Measurements from ENCODE around the gene FAM163B.

FAM163B gene

DNA sequence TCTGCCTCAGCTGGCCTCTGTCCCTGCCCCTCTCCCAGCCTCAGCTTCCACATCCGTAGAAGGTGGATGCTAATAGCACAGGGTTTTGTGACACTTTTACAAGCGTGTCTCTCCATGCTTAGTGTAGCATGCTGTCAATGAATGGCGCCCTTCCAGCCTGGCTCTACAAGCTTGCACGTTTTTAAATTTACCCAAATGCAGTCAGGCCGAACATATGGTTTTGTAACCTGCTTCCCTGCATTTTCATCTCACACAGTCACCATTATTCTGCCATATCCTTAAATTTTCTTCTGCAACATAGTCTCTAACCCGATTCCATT is 28.8 kb downstream of the FAM163B start:
- TF ChIP-seq, protein P1, sequence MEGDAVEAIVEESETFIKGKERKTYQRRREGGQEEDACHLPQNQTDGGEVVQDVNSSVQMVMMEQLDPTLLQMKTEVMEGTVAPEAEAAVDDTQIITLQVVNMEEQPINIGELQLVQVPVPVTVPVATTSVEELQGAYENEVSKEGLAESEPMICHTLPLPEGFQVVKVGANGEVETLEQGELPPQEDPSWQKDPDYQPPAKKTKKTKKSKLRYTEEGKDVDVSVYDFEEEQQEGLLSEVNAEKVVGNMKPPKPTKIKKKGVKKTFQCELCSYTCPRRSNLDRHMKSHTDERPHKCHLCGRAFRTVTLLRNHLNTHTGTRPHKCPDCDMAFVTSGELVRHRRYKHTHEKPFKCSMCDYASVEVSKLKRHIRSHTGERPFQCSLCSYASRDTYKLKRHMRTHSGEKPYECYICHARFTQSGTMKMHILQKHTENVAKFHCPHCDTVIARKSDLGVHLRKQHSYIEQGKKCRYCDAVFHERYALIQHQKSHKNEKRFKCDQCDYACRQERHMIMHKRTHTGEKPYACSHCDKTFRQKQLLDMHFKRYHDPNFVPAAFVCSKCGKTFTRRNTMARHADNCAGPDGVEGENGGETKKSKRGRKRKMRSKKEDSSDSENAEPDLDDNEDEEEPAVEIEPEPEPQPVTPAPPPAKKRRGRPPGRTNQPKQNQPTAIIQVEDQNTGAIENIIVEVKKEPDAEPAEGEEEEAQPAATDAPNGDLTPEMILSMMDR (conservative IDR thresholded peaks at IDR 0.05; ENCODE audit: control insufficient read depth, insufficient read depth, low read depth, low read length): no peak
- no peak for DNase-seq (ENCODE audit: low read depth)
- H3K4me3 ChIP-seq (ENCODE audit: control insufficient read depth, low read depth, low read length): no peak overlapping the region

DNA sequence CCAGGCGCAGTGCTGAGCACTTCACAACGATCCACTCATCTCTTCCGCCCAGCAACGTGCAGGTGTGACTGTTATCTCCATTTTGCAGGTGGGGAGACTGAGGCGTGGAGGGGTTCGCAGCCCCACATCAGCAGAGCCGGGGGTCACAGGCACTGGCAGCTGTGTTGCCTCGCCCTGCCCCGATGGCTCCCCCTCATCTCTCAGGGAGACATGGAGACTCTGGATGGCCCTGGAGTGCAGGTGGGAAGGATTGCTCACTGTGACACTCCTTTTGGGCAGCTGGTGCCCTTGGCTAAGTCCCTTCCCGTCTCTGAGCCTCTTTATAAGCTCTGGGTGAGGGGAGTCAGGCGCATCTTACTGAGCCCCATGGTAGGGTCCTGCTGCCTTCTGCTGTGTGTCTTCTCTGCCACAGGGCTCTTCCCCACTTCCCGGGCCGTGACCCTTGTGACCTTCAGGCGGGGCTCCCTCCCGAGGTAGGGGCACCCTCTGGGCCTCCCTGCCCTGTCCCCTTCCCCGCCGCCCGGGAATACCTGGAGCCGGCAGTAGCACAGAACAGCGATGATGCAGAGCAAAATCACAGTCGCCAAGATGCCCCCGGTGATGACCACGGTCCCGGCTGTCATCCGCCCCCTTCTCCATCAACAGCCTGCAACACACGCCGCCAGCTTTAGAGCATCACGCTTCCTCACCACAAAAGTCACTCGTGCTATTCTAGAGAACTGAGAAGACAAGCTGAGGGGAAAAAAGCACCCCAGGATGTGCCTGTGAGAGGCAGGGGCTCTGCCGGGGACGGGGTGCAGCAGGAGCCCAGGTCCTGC is 29.4 kb downstream of the FAM163B start:
- TF ChIP-seq, protein P1 (conservative IDR thresholded peaks at IDR 0.05; ENCODE audit: control insufficient read depth, insufficient read depth, low read depth, low read length): no peak
- DNase-seq (ENCODE audit: low read depth): no peak
- H3K4me3 ChIP-seq (ENCODE audit: control insufficient read depth, low read depth, low read length): no peak overlapping the region

DNA sequence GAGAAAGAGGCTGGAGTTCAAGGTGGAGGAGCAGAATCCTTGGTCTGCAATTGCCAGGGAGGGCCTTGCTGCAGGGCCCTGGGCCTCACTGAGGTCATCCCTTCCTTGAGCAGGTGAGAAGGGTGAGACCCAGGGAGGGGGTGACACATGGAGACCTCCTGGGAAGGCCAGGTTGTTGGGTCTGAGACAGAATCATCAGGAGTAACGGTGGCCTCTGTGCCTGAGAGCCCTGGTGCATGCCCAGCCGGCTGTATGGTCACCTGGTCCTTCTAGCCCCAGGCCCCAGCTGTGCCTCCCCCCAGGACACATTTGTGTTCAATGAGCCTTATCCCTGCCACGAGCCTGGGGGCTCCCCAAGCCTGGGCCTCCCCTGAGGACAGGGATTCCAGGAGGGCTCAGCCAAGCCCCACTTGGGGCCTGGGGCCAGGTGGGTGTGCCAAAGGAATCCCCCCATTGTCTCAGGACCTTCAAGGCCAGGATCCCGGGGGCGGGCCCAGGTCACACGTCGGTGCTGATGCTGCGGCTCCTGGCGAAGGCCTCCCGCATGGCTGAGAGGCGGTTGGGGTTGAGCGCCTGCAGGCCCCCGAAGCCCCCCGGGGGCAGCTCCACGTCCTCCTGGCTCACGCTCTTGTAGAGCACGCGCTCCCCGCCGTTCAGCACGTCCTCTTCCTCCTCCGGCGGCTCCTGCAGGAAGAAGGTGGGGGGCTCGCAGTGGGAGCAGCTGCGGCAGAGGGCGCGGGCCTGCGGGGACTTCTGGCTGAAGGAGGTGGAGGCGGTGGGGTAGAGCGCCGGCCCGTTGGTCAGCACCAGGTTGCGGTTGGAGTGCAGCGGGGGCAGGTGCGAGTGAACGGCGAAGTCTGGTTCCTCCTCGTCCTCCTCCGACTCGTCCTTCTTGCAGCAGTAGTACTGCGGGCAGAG is 30.4 kb downstream of the FAM163B start:
- H3K4me3 ChIP-seq (ENCODE audit: control insufficient read depth, low read depth, low read length): no peak overlapping the region
- TF ChIP-seq, protein P1 (conservative IDR thresholded peaks at IDR 0.05; ENCODE audit: control insufficient read depth, insufficient read depth, low read depth, low read length): no peak
- no peak for DNase-seq (ENCODE audit: low read depth)

DNA sequence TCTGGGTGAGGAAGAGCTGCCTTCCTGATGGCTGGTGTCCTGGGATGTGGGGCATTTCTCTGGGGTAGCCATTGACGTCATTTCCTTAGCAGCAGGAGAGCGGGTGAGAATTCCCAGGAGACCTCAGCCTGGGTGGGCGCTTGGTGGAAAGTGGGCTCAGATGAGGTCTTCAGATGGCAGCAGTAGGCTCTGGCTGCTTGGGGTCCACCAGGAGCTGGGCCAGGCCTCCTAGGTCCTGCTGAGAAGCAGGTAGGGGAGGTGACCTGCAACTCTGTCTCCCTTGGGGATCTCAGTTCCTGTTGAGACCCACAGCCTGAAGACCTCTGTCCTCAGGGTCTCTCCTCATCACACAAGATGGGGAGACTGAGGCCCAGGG is 31.5 kb downstream of the FAM163B start:
- DNase-seq (ENCODE audit: low read depth): no peak
- no peak overlapping the region for H3K4me3 ChIP-seq (ENCODE audit: control insufficient read depth, low read depth, low read length)
- TF ChIP-seq, protein P1 (conservative IDR thresholded peaks at IDR 0.05; ENCODE audit: control insufficient read depth, insufficient read depth, low read depth, low read length): no peak

DNA sequence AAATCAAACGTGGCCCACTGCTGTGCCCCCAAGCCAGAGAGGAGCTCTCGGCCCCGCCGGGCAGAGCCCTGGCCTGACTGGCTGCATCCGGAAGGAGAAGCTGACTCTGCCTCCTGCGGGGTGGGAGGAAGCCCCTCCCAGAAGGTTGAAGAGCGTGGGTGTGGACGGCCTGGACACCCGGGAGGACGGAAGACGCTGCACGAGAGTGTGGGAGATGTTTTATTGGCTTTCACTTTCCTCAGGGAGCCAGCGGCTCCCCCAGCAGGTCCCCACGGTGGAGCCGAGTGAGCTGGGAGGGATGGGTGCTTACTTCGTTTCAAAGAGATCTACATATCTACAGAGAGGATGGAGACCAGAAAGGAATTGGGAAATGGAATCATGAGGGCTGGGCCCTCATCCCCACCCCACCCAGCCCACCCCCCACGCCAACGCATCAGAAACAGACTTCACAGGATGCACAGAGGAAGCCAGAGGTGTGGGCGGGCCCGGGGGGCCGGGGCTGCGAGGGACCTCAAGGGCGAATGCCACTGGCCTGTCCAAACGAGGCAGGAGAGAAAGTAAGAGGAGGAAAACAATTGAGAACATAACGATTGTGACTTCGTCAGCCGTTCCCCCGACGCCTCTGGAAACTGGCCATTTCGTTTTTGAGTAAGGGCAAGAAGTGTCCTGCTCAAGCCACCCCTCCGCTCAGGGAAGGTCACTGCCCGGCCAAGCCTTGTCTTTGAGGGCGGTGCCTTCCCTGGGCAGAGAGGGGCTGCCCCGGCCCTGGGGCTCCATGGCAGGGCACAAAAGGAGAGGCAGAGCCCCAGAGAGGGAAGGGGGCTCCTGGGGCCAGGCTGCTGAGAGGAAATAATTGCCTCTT is 32.1 kb downstream of the FAM163B start:
- no peak overlapping the region for H3K4me3 ChIP-seq (ENCODE audit: control insufficient read depth, low read depth, low read length)
- TF ChIP-seq, protein P1 (conservative IDR thresholded peaks at IDR 0.05; ENCODE audit: control insufficient read depth, insufficient read depth, low read depth, low read length): no peak
- peak; percentile 20 for DNase-seq (ENCODE audit: low read depth)
